Stimulated activated CD4-positive, alpha-beta T cell treated with anti-CD3 and anti-CD28 coated beads, TNF-alpha, amount 100 ng/mL, for 24 hours (primary cell): ENCODE results near the gene ATXN7L2.

Source experiments
- DNase-seq, 3 experiments: peaks; one replicate each; pipeline ENCODE4 v3.0.0-alpha.2; 2020; ENCODE audit warnings: low read depth in 3 of 3

The ATXN7L2 gene

GRCh38 chr1:109477821-109478220, 5.9 kb upstream of the ATXN7L2 start:
- DNase-seq = no peak

- DNase-seq = peak in 1 of 3 experiments; percentile 22
Measured at GRCh38 chr1:109478806-109479205, 4.9 kb upstream of the ATXN7L2 start.

- no peak for DNase-seq
Measured at GRCh38 chr1:109479311-109479710, 4.4 kb upstream of the ATXN7L2 start.

GRCh38 chr1:109479901-109480300, 3.8 kb upstream of the ATXN7L2 start:
- DNase-seq = no peak

GRCh38 chr1:109481646-109482045, 2.1 kb upstream of the ATXN7L2 start:
- DNase-seq = no peak

- no peak for DNase-seq
Measured at GRCh38 chr1:109482242-109482641, 1.5 kb upstream of the ATXN7L2 start.

- peak in 1 of 3 experiments; percentile 17 for DNase-seq
Measured at GRCh38 chr1:109482791-109483671, 674 bp upstream of the ATXN7L2 start.

- peak in 1 of 3 experiments; percentile 14 for DNase-seq
Measured at GRCh38 chr1:109484519-109484975, 842 bp downstream of the ATXN7L2 start.

GRCh38 chr1:109485001-109485400, 1.3 kb downstream of the ATXN7L2 start:
- DNase-seq = peak in 1 of 3 experiments; percentile 16

GRCh38 chr1:109487261-109487660, 3.6 kb downstream of the ATXN7L2 start:
- DNase-seq = no peak

GRCh38 chr1:109488201-109488600, 4.5 kb downstream of the ATXN7L2 start:
- DNase-seq = no peak

- DNase-seq = no peak
Measured at GRCh38 chr1:109488696-109489095, 5.0 kb downstream of the ATXN7L2 start.

- peak; percentile 55 to 60 (median 57) for DNase-seq
Measured at GRCh38 chr1:109490029-109490933, 6.6 kb downstream of the ATXN7L2 start.

GRCh38 chr1:109490934-109491302, 7.2 kb downstream of the ATXN7L2 start:
- no peak for DNase-seq

GRCh38 chr1:109491372-109491771, 7.7 kb downstream of the ATXN7L2 start:
- DNase-seq = no peak

- DNase-seq = no peak
Measured at GRCh38 chr1:109492779-109493178, 9.1 kb downstream of the ATXN7L2 start.

- DNase-seq = no peak
Measured at GRCh38 chr1:109493227-109493626, 9.5 kb downstream of the ATXN7L2 start.

- DNase-seq = peak; percentile 78 to 86 (median 84)
Measured at GRCh38 chr1:109493805-109494539, 10.3 kb downstream of the ATXN7L2 start, which contains the start of gene CYB561D1. Gene CYB561D1, plus strand, starts transcription at chr1:109494094. Its CDS starts 46 bp downstream, at chr1:109494140.

- no peak for DNase-seq
Measured at GRCh38 chr1:109495738-109496137, 12.0 kb downstream of the ATXN7L2 start.

- DNase-seq = no peak
Measured at GRCh38 chr1:109497449-109498160, 13.9 kb downstream of the ATXN7L2 start.
